Left kidney (tissue), 8 donors: ENCODE data around the gene LHFPL2. TPM values are rescaled to one million over a fixed set of nuclear protein-coding genes. Genes with fewer than 3 reads are reported as not detected.
"Not testable (repeated sequence)": the region's sequence is repeated elsewhere in the genome, so short reads cannot be mapped to it uniquely, and the experiment has no call there.

ENCODE experiments used
- DNase-seq: peaks from one replicate; pipeline ENCODE4 v3.0.0-alpha.2; 2013
- long read RNA-seq, 8 donors: transcript quantifications; one replicate each; lab custom pipeline, GENCODE V29; 2026
- polyA plus RNA-seq: library from polyadenylated mRNA; unstranded; fragments of 120-200 nt; gene quantifications from one replicate; pipeline ENCODE4 v1.2.1, GENCODE V29; 2013; ENCODE audit not compliant: insufficient read length

LHFPL2 gene, protein sequence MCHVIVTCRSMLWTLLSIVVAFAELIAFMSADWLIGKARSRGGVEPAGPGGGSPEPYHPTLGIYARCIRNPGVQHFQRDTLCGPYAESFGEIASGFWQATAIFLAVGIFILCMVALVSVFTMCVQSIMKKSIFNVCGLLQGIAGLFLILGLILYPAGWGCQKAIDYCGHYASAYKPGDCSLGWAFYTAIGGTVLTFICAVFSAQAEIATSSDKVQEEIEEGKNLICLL
- polyA plus RNA-seq: 56.2 TPM
- long read RNA-seq, donor 1, full-length matches to known transcripts: 1 of 15 reads
- long read RNA-seq, donor 1, partial matches to known transcripts: 14 of 15 reads
- long read RNA-seq, donor 1, other reads (novel, unspliced or antisense): 0 of 15 reads
- long read RNA-seq, donor 2, full-length matches to known transcripts: 11 of 11 reads
- long read RNA-seq, donor 2, partial matches to known transcripts: 0 of 11 reads
- long read RNA-seq, donor 2, other reads (novel, unspliced or antisense): 0 of 11 reads
- long read RNA-seq, donor 3, full-length matches to known transcripts: 5 of 5 reads
- long read RNA-seq, donor 3, partial matches to known transcripts: 0 of 5 reads
- long read RNA-seq, donor 3, other reads (novel, unspliced or antisense): 0 of 5 reads
- long read RNA-seq, donor 4: 0 reads
- long read RNA-seq, donor 5, full-length matches to known transcripts: 15 of 15 reads
- long read RNA-seq, donor 5, partial matches to known transcripts: 0 of 15 reads
- long read RNA-seq, donor 5, other reads (novel, unspliced or antisense): 0 of 15 reads
- long read RNA-seq, donor 6, full-length matches to known transcripts: 5 of 12 reads
- long read RNA-seq, donor 6, partial matches to known transcripts: 7 of 12 reads
- long read RNA-seq, donor 6, other reads (novel, unspliced or antisense): 0 of 12 reads
- long read RNA-seq, donor 7, full-length matches to known transcripts: 7 of 7 reads
- long read RNA-seq, donor 7, partial matches to known transcripts: 0 of 7 reads
- long read RNA-seq, donor 7, other reads (novel, unspliced or antisense): 0 of 7 reads
- long read RNA-seq, donor 8, full-length matches to known transcripts: 5 of 5 reads
- long read RNA-seq, donor 8, partial matches to known transcripts: 0 of 5 reads
- long read RNA-seq, donor 8, other reads (novel, unspliced or antisense): 0 of 5 reads

DNA sequence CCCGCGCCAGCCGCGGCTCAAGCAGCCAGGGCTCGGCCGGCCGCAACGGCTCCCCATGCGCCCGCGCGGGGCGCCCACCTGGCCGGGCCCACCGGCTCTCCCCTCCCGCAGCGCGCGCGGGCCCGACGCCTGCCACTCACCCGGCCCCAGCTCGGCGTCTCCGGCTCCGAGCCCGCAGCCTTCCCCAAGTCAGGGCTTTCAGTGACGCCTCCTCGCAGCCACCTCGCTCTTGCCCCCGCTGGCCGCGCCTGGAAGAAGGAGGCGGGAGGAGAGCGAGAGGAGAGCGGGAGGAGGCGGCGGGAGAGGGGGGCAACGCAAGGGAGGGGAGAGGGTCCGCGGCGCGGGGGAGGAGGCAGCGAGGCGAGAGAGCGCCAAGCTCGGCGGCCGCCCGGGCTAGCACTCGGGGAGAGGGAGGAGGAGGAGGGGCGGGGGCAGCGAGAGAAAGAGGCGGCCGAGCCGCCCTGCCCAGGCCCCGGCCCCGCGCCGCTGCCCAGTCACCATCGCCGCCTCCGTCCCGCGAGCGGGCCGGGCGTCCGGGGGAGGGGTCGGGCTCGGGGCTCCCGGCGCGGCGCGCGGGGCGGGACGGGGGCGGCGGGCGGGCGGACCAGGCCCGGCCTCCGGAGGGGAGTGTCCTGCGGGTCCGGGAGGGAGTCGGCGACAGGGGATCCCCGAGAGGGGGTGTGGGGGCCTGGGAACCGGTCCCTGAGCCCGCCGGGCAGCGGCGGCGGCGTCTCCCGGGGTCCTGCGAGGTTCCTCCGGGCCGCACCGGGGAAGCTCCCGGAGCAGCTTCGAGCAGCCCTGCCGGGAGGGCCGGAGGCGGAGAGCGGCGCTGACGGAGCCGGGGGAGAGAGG is at the start of gene LHFPL2:
Gene LHFPL2, minus strand, starts transcription at position 414 of the 852 bp plus-strand sequence. CDS start 138,559 bp downstream, outside the sequence.
- DNase-seq: peak; percentile 84

GRCh38 chr5:78696637-78697036 is 48.1 kb upstream of the LHFPL2 start:
- no peak for DNase-seq

DNA sequence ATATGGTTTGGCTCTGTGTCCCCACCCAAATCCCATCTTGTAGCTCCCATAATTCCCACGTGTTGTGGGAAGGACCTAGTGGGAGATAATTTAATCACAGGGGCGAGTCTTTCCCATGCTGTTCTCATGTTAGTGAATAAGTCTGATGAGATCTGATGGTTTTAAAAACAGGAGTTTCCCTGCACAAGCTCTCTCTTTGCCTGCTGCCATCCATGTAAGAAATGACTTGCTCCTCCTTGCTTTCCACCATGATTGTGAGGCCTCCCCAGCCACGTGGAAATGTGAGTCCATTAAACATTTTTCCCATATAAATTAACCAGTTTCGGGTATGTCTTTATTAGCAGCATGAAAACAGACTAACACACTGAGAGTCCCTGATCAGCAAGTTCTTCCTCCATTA is 47.5 kb upstream of the LHFPL2 start:
- DNase-seq: not testable (repeated sequence)

GRCh38 chr5:78693339-78693738 is 44.8 kb upstream of the LHFPL2 start:
- no peak for DNase-seq

GRCh38 chr5:78691084-78691960 is 42.8 kb upstream of the LHFPL2 start:
- no peak for DNase-seq

- DNase-seq: no peak
These were observed 41.8 kb upstream of the LHFPL2 start for GRCh38 chr5:78690253-78690972.

DNA sequence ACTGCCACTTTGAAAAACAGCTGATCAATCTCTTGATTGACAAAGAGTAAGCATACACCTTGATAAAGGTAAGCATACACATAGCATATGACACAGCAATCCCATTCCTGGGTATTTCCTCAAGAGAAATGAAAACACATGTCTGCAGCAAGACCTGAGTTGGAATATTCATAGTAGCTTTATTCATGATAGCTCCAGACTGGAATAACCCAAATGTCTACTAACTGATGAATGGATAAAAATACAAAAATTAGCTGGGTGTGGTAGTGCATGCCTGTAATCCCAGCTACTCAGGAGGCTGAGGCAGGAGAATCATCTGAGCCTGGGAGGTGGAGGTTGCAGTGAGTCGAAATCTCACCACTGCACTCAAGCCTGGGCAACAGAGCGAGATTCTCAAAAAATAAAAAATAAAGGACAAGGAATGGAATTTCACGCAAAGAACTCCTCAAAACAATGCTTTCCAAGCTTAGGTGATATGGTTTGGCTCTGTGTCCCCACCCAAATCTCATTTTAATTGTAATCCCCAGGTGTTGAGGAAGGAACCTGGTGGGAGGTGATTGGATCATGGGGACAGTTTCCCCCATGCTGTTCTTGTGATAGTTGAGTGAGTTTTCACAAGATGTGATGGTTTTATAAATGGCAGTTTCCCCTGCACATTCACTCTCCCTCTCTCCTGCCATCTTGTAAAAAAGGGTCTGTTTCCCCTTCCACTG is 41.1 kb upstream of the LHFPL2 start:
- no peak for DNase-seq

- not testable (repeated sequence) for DNase-seq
These were observed 38.9 kb upstream of the LHFPL2 start for GRCh38 chr5:78687514-78687913.

- DNase-seq: not testable (repeated sequence)
These were observed 35.3 kb upstream of the LHFPL2 start for GRCh38 chr5:78683905-78684304.

DNA sequence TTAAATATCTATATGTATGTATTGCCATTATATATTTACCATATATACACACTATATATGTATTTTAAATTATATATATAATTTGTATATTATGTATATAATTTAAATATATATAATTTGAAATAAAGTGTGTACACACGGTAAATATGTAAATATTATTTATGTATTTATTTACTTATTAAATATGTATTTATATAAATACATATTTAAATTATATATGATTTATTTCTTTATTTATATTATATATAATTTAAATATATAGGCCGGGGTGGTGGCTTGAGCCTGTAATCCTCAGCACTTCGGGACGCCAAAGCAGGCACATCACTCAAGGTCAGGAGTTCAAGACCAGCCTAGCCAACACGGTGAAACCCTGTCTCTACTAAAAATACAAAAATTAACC is 31.3 kb upstream of the LHFPL2 start:
- DNase-seq: no peak

- no peak for DNase-seq
These were observed 29.5 kb upstream of the LHFPL2 start for GRCh38 chr5:78677777-78678668.

DNA sequence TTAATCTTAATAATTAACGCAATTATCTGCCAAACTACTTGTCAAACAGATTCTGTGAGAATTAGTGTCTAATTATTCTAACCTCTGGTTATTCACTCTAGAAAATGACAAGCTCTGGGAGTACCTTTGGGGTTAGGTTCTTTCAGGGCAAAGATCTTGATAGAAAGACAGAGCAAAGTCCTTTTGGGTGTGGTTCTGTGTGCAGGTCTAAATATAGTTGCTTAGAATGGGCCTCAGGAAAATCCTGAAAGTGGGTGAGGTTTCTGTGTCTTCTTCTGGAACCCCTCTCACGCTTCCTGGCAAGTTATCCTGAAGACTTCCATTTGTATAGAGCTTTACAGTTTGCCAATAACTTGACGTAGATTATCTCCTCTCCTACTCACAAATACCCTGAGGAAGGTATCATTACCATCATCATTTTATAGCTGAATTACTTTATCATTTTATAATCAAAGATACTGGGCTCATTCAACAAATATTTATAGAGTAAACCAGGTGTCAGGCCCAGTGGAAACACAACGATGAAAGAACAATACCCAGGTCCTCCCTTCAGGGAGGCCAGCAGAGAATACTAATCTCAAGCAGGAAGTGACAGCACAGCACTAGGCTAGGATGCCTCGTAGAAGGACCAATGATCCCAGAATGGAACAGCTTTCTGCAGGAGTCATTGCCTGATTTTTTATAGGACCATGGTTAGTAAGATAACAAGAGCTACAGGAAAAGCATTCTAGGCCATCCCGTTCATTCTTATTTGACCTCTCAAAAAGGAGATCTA is 27.6 kb upstream of the LHFPL2 start:
- DNase-seq: no peak

- not testable (repeated sequence) for DNase-seq
These were observed 25.3 kb upstream of the LHFPL2 start for GRCh38 chr5:78673827-78674226.

GRCh38 chr5:78672154-78672553 is 23.6 kb upstream of the LHFPL2 start:
- DNase-seq: no peak

DNA sequence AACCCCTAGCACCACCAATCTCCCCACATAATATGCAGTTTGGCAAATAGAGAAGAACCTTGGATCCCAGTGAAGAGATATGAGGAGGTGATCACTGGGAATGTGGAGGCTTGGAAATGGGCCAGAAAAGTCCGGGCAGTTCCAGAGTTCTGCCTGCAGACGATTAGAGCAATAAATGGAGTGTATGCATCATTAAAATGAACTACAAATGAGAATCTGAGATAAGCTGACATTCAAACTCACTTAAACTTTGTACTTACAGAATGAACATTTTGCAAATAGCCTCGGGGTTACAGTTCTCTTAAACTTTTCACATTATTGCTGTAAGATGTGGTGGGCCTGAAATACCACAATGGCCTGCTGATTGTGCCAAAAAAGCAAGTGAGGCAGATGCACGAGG is 23.0 kb upstream of the LHFPL2 start:
- DNase-seq: no peak

DNA sequence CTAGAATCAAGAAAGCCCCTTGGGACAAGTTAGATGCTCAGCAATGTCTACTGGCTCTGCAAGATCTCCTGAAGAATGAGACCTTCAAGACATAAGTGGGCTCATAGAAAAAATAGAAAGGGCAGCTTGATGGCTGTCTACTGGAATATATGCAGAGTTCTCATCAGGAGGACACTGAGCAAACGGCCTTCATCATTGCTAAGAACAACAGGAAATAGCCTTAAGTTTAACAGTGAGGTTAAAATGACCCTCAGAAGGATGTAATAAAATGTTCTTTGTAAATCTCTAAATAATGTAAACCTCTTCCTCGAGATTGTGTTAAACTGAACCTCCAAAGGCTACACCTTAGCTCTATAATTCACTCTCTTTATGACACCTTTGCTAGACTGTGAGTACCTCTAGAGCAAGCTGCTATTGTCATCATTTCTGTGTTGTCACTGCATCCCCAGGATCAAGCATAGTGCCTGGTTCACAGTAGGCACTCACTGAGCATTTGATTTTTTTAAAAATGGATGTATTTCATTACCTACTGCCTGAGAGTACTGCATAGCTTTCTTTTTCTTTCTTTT is 22.2 kb upstream of the LHFPL2 start:
- DNase-seq: no peak

DNA sequence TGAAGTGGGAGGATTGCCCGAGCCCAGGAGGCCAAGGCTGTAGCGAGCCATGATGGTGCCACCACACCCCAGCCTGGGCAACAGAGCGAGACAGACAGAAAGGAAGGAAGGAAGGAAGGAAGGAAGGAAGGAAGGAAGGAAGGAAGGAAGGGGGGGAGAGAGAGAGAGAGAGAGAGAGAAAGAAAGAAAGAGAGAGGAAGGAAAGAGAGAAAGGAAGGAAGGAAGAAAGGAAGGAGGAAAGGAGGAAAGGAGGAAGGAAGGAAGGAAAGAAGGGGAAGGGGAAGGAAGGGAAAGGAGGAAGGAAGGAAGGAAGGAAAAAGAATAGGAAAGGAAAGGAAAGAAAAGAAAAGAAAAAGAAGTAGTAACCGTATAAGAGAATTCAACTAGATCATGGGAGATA is 20.8 kb upstream of the LHFPL2 start:
- DNase-seq: no peak
